Neural cell (in vitro differentiated cells): Measurements from ENCODE around the gene RHOT2.
A peak's percentile ranks its signal among the peaks of the same experiment; 100 is the strongest.

Experiments used
- CTCF ChIP-seq: fragments of 450-650 bp; IDR thresholded peaks from 2 replicates; pipeline ENCODE4 v1.5.1; 2014; ENCODE audit warnings: antibody characterized with exemption, mild to moderate bottlenecking, moderate library complexity; ENCODE audit not compliant: poor library complexity, severe bottlenecking
- EP300 ChIP-seq: fragments of 450-650 bp; conservative IDR thresholded peaks from 2 replicates; pipeline ENCODE4 v1.6.1; 2014; ENCODE audit warnings: antibody characterized with exemption, mild to moderate bottlenecking, moderate library complexity; ENCODE audit not compliant: poor library complexity, severe bottlenecking
- EZH2 ChIP-seq: fragments of 200-600, 300-800 bp; shearing (Covaris generic), sonication (generic); IDR thresholded peaks from 2 replicates; pipeline ENCODE4 v1.6.1; 2014; ENCODE audit warnings: antibody characterized with exemption, low read length, borderline replicate concordance, mild to moderate bottlenecking; ENCODE audit not compliant: insufficient read depth, poor library complexity, severe bottlenecking
- MXI1 ChIP-seq: fragments of 450-650 bp; conservative IDR thresholded peaks from 2 replicates; pipeline ENCODE4 v1.6.1; 2014; ENCODE audit warnings: antibody characterized with exemption, mild to moderate bottlenecking; ENCODE audit not compliant: poor library complexity, severe bottlenecking
- POLR2AphosphoS5 ChIP-seq: IDR thresholded peaks from 2 replicates; pipeline ENCODE4 v1.6.1; 2012
- RAD21 ChIP-seq: fragments of 450-650 bp; conservative IDR thresholded peaks from 2 replicates; pipeline ENCODE4 v1.6.1; 2014; ENCODE audit warnings: antibody characterized with exemption, mild to moderate bottlenecking, moderate library complexity
- REST ChIP-seq: IDR thresholded peaks from 2 replicates; pipeline ENCODE4 v1.6.1; 2012; ENCODE audit warnings: borderline replicate concordance
- SMC3 ChIP-seq: fragments of 450-650 bp; conservative IDR thresholded peaks from 2 replicates; pipeline ENCODE4 v1.6.1; 2014; ENCODE audit warnings: antibody characterized with exemption, mild to moderate bottlenecking, moderate library complexity; ENCODE audit not compliant: poor library complexity
- TAF1 ChIP-seq: IDR thresholded peaks from 2 replicates; pipeline ENCODE4 v1.6.1; 2012; ENCODE audit warnings: low read depth

GRCh38 chr16:667780-668518 lies at the start of gene RHOT2:
- TF ChIP-seq POLR2AphosphoS5 (peak; percentile 89), EP300 (peak; percentile 61), EZH2 (no peak), CTCF (peak; percentile 98), RAD21 (peak; percentile 76), REST (no peak), MXI1 (peak; percentile 74), TAF1 (no peak), SMC3 (peak; percentile 90)
